ENCODE data around the gene PPP2R5A.

DNA sequence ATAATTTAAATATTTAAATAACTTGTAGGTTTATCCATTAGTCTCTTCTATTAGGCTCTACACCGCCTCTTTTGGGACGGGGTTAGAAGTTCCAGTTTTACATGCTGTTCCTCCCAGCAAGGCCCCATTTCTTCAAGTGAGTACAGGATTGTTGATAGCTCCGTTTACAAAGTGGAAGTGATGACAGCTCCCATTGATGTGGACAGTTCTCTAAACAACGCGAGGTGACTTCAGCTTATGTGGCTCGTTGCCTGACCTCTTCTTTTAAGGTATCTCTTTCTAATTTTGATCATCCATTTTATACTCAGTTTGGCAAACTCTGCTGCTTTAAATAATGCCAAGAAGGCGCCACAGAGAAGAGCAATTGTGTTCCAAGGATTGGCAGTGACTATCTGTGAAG is 79.8 kb downstream of the PPP2R5A start:
- TF ChIP-seq CBX5 (IDR thresholded peaks at IDR 0.05; ENCODE audit: low read depth, low read length) = no peak
- TF ChIP-seq, protein P1, sequence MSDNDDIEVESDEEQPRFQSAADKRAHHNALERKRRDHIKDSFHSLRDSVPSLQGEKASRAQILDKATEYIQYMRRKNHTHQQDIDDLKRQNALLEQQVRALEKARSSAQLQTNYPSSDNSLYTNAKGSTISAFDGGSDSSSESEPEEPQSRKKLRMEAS (IDR thresholded peaks at IDR 0.05) = no peak
